Mesendoderm (in vitro differentiated cells): ENCODE data around the gene HSF5.
"Not testable (repeated sequence)": the region's sequence is repeated elsewhere in the genome, so short reads cannot be mapped to it uniquely, and the experiment has no call there.

Source experiments
- DNase-seq: peaks from one replicate; pipeline ENCODE4 v3.0.0; 2013
- H2AK5ac ChIP-seq: 2 replicates; pipeline ENCODE4 v1.6.1; 2013; ENCODE audit warnings: low read length, inconsistent platforms
- H2BK120ac ChIP-seq: 2 replicates; pipeline ENCODE4 v1.6.1; 2013; ENCODE audit warnings: low read depth, mild to moderate bottlenecking, low read length, moderate library complexity, mixed read lengths
- H2BK15ac ChIP-seq: replicated peaks from 2 replicates; pipeline ENCODE4 v1.6.1; 2013; ENCODE audit warnings: low read depth, mild to moderate bottlenecking, moderate library complexity
- H2BK5ac ChIP-seq: 2 replicates; pipeline ENCODE4 v1.6.1; 2013; ENCODE audit warnings: low read length, inconsistent platforms
- H3K18ac ChIP-seq: 2 replicates; pipeline ENCODE4 v1.6.1; 2013; ENCODE audit warnings: mild to moderate bottlenecking, low read length, mixed read lengths
- H3K23ac ChIP-seq: one replicate; pipeline ENCODE4 v1.6.1; 2013; ENCODE audit warnings: low read length
- H3K27ac ChIP-seq: 2 replicates; pipeline ENCODE4 v1.5.1; 2013; ENCODE audit warnings: low read depth, mild to moderate bottlenecking, inconsistent platforms, low read length, moderate library complexity
- H3K27me3 ChIP-seq: 2 replicates; pipeline ENCODE4 v1.6.1; 2013; ENCODE audit warnings: low read length, control low read depth, mild to moderate bottlenecking, inconsistent platforms; ENCODE audit not compliant: insufficient read depth, poor library complexity
- H3K36me3 ChIP-seq: 2 replicates; pipeline ENCODE4 v1.6.1; 2013; ENCODE audit warnings: low read length, inconsistent platforms; ENCODE audit not compliant: control insufficient read depth, insufficient read depth
- H3K4ac ChIP-seq: one replicate; pipeline ENCODE4 v1.6.1; 2013; ENCODE audit warnings: low read depth, mild to moderate bottlenecking, low read length, moderate library complexity
- H3K4me1 ChIP-seq: 2 replicates; pipeline ENCODE4 v1.6.1; 2013; ENCODE audit warnings: low read depth, low read length, inconsistent platforms; ENCODE audit not compliant: control insufficient read depth
- H3K4me2 ChIP-seq: 2 replicates; pipeline ENCODE4 v1.6.1; 2013; ENCODE audit warnings: low read length
- H3K4me3 ChIP-seq: 2 replicates; pipeline ENCODE4 v1.5.1; 2013; ENCODE audit warnings: mild to moderate bottlenecking, low read length
- H3K56ac ChIP-seq: one replicate; pipeline ENCODE4 v1.6.1; 2013; ENCODE audit warnings: low read length
- H3K79me1 ChIP-seq: 2 replicates; pipeline ENCODE4 v1.6.1; 2013; ENCODE audit warnings: low read length, inconsistent platforms
- H3K79me2 ChIP-seq: 2 replicates; pipeline ENCODE4 v1.6.1; 2013; ENCODE audit warnings: mild to moderate bottlenecking, low read length; ENCODE audit not compliant: control insufficient read depth, insufficient read depth
- H3K9ac ChIP-seq: 2 replicates; pipeline ENCODE4 v1.6.1; 2013; ENCODE audit warnings: low read length, inconsistent platforms
- H4K5ac ChIP-seq: one replicate; pipeline ENCODE4 v1.6.1; 2013; ENCODE audit warnings: low read length
- H4K8ac ChIP-seq: one replicate; pipeline ENCODE4 v1.6.1; 2013; ENCODE audit warnings: low read depth, mild to moderate bottlenecking, control low read depth, low read length, moderate library complexity
- WGBS: extraction: QIAGEN DNeasy Blood & Tissue Kit; methylation state at CpG from one replicate; pipeline ENCODE4 v1.1.7; 2013; ENCODE audit warnings: low lambda C conversion rate, missing lambda C conversion rate; ENCODE audit not compliant: insufficient coverage; ENCODE audit errors: extremely low coverage; 5-methylcytosine and 5-hydroxymethylcytosine counted together

Gene HSF5

GRCh38 chr17:58503134-58503533 lies 14.9 kb upstream of the HSF5 start:
- H3K79me2 ChIP-seq, H2AK5ac ChIP-seq, H3K9ac ChIP-seq, H2BK120ac ChIP-seq, H2BK15ac ChIP-seq, H3K4me1 ChIP-seq, H3K23ac ChIP-seq, H2BK5ac ChIP-seq, H3K18ac ChIP-seq, H4K5ac ChIP-seq, DNase-seq, H4K8ac ChIP-seq, H3K4me2 ChIP-seq, H3K36me3 ChIP-seq, H3K4me3 ChIP-seq, H3K56ac ChIP-seq, H3K27me3 ChIP-seq, H3K27ac ChIP-seq, H3K4ac ChIP-seq, H3K79me1 ChIP-seq: not testable (repeated sequence)
- no CpG with 5 or more reads among the region's 6 CpGs for WGBS

DNA sequence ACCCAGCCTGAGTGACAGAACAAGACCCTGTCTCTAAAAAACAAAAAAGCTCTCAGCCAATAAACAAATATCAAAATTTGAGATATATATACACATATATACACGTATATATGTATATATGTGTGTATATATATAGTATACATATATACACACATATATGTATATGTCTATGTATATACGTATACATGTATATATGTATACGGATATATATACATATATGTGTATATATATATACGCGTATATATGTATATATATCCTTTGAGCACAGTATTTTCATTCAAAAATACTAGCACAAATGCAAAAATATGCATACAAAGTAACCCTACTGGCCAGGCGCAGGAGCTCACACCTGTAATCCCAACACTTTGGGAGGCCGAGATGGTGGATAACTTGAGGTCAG lies 13.2 kb upstream of the HSF5 start:
- Histone ChIP-seq H3K27ac (no peak overlapping the region), H3K27me3 (no peaks in the 10 kb centered on the region), H2BK120ac (no peak overlapping the region), H3K79me1 (no peaks in the 10 kb centered on the region), H3K79me2 (no peaks in the 10 kb centered on the region), H2AK5ac (no peak overlapping the region), H2BK5ac (no peak overlapping the region), H3K18ac (no peak overlapping the region), H3K23ac (no peak overlapping the region), H3K9ac (no peak overlapping the region), H4K8ac (no peak overlapping the region), H3K4me3 (no peak overlapping the region), H3K4me1 (no peaks in the 10 kb centered on the region), H3K4me2 (no peak overlapping the region), H2BK15ac (no peak overlapping the region), H3K36me3 (peaks cover 10% of the 10 kb centered on the region), H4K5ac (no peak overlapping the region), H3K4ac (no peak overlapping the region), H3K56ac (no peak overlapping the region)
- no peak for DNase-seq
- no CpG with 5 or more reads among the region's 7 CpGs for WGBS

- no peaks in the 10 kb centered on the region for H3K79me1 ChIP-seq
- H2BK15ac ChIP-seq, result no peak overlapping the region
- no peak overlapping the region for H2BK120ac ChIP-seq
- no peak overlapping the region for H3K23ac ChIP-seq
- H2AK5ac ChIP-seq, result no peak overlapping the region
- H3K27me3 ChIP-seq, result no peaks in the 10 kb centered on the region
- H3K27ac ChIP-seq, result no peak overlapping the region
- WGBS, result 100% methylated on average over 1 of the region's 6 CpGs
- no peak overlapping the region for H3K4me2 ChIP-seq
- H3K79me2 ChIP-seq, result no peaks in the 10 kb centered on the region
- no peak overlapping the region for H4K5ac ChIP-seq
- H4K8ac ChIP-seq, result no peak overlapping the region
- H3K18ac ChIP-seq, result no peak overlapping the region
- H3K4ac ChIP-seq, result no peak overlapping the region
- H2BK5ac ChIP-seq, result no peak overlapping the region
- peaks cover 14% of the 10 kb centered on the region for H3K36me3 ChIP-seq
- no peak overlapping the region for H3K9ac ChIP-seq
- DNase-seq, result no peak
- no peak overlapping the region for H3K56ac ChIP-seq
- H3K4me3 ChIP-seq, result no peak overlapping the region
- H3K4me1 ChIP-seq, result no peaks in the 10 kb centered on the region
These were observed 10.1 kb upstream of the HSF5 start for GRCh38 chr17:58498177-58498828.

DNA sequence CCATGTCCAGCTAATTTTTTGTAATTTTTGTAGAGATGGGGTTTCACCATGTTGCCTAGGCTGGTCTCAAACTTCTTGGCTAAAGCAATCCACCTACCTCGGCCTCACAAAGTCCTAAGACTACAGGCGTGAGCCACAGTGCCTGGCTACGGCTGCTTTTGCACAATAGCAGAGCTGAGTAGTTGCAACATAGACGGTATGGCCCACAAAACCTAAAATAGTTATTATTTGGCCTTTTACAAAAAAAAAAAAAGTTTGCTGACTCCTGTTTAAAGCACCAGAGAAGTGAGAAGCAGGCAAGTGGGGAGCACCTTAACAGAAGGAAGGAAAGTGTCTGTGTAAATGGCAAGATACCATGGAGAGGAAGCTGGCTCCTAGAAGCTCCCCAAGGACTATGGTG lies 5.3 kb upstream of the HSF5 start:
- H3K79me2 ChIP-seq, result no peaks in the 10 kb centered on the region
- no peaks in the 10 kb centered on the region for H3K79me1 ChIP-seq
- no CpG with 5 or more reads among the region's 4 CpGs for WGBS
- no peak overlapping the region for H4K8ac ChIP-seq
- no peak overlapping the region for H3K9ac ChIP-seq
- no peak overlapping the region for H3K4me2 ChIP-seq
- no peak overlapping the region for H3K4me3 ChIP-seq
- no peak overlapping the region for H3K27ac ChIP-seq
- H3K4ac ChIP-seq, result no peak overlapping the region
- no peaks in the 10 kb centered on the region for H3K27me3 ChIP-seq
- H3K4me1 ChIP-seq, result no peaks in the 10 kb centered on the region
- H2BK120ac ChIP-seq, result no peak overlapping the region
- H3K23ac ChIP-seq, result no peak overlapping the region
- H2BK15ac ChIP-seq, result no peak overlapping the region
- no peak overlapping the region for H4K5ac ChIP-seq
- H2AK5ac ChIP-seq, result no peak overlapping the region
- H3K18ac ChIP-seq, result no peak overlapping the region
- H3K36me3 ChIP-seq, result peaks cover 14% of the 10 kb centered on the region
- H3K56ac ChIP-seq, result no peak overlapping the region
- no peak overlapping the region for H2BK5ac ChIP-seq
- no peak for DNase-seq

DNA sequence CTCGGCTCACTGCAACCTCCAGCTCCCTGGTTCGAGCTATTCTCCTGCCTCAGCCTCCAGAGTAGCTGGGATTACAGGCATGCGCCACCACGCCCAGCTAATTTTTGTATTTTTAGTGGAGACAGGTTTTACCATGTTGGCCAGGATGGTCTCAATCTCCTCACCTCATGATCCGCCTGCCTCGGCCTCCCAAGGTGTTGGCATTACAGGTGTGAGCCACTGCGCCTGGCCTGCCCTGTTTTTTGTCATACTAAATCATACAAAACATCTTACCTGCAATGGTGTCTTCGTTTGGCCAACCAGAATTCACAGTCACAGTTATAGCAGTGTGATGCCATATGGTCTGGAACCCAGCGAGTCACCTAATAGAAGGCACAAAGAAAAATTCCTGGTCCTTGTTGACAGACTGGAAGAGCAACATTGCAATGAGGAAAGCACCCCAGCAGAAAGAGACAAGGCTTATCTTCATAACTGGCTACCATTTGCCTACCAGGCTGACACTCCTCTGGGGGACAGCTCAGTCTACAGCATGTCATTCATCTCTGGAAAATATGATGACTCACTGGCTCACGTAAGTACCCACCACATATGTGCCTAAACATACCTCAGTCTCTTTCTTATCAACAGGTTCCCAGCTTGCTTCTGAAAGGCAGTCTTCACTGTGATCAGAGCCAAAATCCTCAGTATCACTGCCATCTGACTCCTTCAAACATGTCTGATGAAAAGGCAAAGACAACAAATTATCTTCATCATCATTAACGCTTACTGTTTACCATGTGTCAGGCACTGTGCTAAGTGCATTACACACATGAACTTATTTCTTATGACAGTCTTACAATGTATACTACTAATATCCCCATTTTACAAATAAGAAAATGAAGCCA lies 4.3 kb upstream of the HSF5 start:
- no peak overlapping the region for H2BK15ac ChIP-seq
- H4K5ac ChIP-seq, result no peak overlapping the region
- H3K4me1 ChIP-seq, result no peaks in the 10 kb centered on the region
- no peaks in the 10 kb centered on the region for H3K79me2 ChIP-seq
- no peak overlapping the region for H4K8ac ChIP-seq
- H2BK5ac ChIP-seq, result no peak overlapping the region
- H2BK120ac ChIP-seq, result no peak overlapping the region
- no peak overlapping the region for H3K56ac ChIP-seq
- no peak overlapping the region for H3K9ac ChIP-seq
- WGBS, result no CpG with 5 or more reads among the region's 11 CpGs
- no peaks in the 10 kb centered on the region for H3K27me3 ChIP-seq
- no peaks in the 10 kb centered on the region for H3K79me1 ChIP-seq
- peaks cover 14% of the 10 kb centered on the region for H3K36me3 ChIP-seq
- H2AK5ac ChIP-seq, result no peak overlapping the region
- no peak overlapping the region for H3K4me3 ChIP-seq
- no peak overlapping the region for H3K4me2 ChIP-seq
- H3K23ac ChIP-seq, result no peak overlapping the region
- no peak overlapping the region for H3K4ac ChIP-seq
- no peak overlapping the region for H3K27ac ChIP-seq
- DNase-seq, result no peak
- no peak overlapping the region for H3K18ac ChIP-seq
